ENCODE measurements around the gene NFS1.
"Not testable (repeated sequence)": the region's sequence is repeated elsewhere in the genome, so short reads cannot be mapped to it uniquely, and the experiment has no call there.

NFS1 gene

DNA sequence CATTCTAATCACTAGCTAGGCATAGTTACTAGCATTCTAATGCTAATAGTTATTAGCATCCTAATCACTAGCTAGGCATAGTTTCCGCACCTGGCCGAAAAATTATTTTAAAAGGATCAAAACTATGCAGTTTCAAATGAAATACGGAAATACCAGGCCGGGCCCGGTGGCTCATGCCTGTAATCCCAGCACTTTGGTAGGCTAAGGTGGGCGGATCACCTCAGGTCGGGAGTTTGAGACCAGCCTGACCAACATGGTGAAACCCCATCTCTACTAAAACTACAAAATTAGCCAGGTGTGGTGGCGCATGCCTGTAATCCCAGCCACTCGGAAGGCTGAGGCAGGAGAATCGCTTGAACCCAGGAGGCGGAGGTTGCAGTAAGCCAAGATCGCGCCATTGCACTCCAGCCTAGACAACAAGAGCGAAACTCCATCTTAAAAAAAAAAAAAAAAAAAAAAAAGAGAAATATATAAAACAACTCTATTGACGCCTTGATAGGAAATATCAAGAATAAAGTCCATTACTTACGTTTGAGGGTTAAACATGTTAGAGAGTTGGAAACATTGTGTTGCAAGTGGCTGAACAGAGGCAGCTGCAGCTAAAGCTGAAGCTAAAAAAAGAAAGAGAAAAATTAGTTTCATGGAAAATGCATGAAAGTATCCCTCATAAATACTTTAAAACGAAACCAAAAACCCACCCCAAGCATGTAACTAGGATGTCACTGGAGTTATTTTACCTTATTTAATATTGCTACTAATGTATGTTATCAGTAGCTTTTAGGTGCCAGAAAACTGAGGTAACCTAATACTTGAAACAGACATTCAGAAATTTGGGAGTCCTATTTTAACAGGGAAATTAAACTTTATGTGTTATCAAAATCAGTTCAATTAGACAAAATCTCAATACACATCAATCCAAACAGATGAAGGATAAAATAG, 7.7 kb upstream of the NFS1 start:
- not testable (repeated sequence) for DNase-seq

GRCh38 chr20:35705894-35706293, 6.7 kb upstream of the NFS1 start:
- DNase-seq: not testable (repeated sequence)

GRCh38 chr20:35704514-35705261, 5.5 kb upstream of the NFS1 start:
- DNase-seq: no peak

- no peak for DNase-seq
Observed at GRCh38 chr20:35702824-35703695, 3.9 kb upstream of the NFS1 start.

DNA sequence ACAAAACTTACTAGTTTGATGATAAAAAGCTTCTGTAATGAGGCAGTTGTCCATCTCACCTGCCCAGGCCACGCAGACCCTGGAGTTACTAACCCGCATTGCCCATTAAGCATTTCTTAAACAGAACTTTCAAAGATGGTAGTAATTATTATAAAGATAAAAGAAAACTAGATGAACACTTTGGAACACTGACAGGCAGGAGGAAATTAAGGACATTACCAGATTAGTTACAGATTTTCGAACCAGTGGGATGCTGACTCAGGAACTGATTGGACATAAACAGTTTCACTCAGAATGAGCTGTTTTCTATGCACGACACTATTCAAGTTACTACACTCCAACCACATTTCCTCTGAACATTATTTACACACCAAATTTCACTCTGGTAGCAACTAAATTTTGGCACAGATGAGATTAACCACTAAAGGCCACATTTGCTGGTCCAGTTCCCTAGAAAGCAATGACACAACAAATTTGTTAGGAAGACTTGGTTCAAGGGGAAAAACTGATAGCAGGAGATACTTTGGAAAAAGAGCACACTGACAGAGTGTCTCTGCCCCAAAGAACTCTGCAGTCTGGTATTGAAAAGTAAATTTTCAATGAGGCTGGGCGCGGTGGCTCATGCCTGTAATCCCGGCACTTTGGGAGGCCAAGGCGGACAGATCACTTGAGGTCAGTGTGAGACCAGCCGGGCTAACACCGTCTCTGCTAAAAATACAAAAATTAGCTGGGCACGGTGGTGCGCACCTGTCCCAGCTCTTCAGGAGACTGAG, 3.1 kb upstream of the NFS1 start:
- DNase-seq: no peak

DNA sequence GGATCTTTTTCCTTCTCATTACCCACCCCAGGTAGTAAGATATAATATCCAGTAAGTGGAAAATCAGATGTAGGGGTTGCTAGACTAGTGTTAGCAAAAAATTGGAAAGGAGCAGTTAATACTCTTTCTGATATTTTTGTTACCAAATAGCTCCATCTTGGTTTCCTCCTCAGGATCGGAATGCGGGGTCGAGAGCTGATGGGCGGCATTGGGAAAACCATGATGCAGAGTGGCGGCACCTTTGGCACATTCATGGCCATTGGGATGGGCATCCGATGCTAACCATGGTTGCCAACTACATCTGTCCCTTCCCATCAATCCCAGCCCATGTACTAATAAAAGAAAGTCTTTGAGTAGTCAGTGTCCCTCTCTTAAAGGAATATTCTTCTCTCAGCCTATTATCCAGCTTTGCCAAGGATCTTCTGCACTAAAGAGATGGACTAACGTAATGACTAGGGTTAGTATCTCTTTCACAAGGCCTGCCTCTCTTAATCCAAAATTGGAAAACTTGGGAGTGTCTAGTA, 1.5 kb upstream of the NFS1 start:
- no peak for DNase-seq

GRCh38 chr20:35699957-35700624, 939 bp upstream of the NFS1 start:
- no peak for DNase-seq

DNA sequence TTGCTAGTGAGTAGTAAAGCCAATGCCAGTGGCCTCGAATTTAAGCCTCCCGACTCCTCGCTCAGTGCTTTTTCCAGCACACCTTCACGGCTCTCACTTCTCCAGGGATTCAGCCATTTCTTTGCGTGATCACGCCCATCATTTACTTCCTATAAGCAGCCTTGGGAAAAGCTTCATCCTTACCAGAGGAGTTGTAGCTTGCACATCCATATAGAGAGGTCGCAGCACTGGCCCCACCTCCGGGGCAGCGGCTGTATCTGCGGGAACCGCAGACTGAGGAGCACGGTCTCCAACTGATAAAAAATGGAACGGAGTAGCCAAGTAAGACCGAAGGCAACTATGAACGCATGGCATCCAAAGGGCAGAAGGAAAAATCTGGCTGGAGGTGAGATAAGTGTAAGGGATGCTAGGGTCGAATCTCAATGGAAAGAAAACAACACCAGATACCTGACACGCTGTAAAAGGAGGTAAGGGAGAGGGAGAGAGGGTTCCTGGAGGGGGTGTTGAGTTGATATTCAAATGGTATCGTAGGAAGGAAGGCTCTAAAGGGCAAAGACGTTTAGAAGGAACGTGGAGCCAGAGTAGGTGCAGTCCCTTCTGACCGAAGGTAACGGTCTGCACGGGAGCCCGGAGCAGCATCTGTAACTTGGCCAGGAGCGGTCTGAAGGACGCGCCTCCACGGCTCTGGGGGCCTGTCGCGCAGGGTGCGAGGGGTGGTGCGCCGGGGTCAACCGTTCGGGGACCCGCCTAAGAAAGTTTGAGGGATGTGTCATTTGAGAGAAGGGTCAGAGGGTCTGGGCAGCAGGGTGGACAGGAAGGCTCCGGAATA, 640 bp downstream of the NFS1 start:
- no peak for DNase-seq

GRCh38 chr20:35697696-35698297, 1.4 kb downstream of the NFS1 start:
- no peak for DNase-seq

GRCh38 chr20:35695978-35696377, 3.2 kb downstream of the NFS1 start:
- DNase-seq: no peak

- DNase-seq: no peak
Observed at GRCh38 chr20:35695245-35695749, 3.9 kb downstream of the NFS1 start.

DNA sequence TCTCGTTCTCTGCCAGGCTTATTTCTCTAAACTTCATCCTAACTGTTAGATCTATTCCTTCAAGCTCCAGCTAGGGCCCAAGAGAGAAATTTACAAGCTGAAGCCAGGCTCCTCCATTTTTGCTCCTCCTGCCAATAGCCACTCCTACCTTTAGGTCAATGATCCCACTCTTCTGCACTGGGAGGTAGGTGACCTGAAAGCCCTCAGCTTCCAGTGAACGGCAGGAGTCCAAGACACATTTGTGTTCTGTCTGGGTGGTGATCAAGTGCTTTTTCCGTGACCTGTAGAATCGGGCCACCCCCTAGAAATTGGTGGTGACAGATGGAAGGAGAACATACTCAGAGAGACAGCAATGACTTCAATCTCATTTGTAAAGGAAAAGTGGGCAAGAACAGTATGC, 8.9 kb downstream of the NFS1 start:
- no peak for DNase-seq

GRCh38 chr20:35686872-35687271, 12.3 kb downstream of the NFS1 start:
- not testable (repeated sequence) for DNase-seq

DNA sequence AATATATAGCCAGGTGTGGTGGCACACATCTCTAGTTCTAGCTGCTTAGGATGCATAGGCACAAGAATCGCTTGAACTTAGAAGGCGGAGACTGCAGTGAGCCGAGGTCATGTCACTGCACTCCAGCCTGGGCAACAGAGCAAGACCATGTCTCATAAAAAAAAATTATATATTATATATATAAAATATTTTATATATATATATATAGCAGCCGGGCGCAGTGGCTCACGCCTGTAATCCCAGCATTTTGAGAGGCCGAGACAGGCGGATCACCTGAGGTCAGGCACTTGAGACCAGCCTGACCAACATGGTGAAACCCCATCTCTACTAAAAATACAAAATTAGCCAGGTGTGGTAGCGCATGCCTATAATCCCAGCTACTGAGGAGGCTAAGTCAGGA, 13.8 kb downstream of the NFS1 start:
- not testable (repeated sequence) for DNase-seq

DNA sequence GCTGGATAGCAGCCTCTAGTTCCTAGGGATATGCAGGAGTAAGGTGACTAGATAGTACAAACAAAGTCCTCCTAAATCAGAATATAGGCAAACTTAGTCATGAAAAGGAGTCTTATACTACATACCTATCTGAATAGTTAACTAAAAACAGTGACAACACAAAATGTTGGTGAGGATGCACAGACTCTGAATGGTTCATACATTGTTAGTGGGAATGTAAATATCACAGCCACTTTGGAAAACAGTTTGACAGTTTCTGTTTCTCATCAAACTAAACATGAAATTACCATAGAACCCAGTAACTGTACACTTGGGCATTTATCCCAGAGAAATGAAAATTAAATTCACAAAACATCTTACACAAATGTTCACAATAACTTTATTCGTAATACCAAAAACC, 17.2 kb downstream of the NFS1 start:
- DNase-seq: no peak

DNA sequence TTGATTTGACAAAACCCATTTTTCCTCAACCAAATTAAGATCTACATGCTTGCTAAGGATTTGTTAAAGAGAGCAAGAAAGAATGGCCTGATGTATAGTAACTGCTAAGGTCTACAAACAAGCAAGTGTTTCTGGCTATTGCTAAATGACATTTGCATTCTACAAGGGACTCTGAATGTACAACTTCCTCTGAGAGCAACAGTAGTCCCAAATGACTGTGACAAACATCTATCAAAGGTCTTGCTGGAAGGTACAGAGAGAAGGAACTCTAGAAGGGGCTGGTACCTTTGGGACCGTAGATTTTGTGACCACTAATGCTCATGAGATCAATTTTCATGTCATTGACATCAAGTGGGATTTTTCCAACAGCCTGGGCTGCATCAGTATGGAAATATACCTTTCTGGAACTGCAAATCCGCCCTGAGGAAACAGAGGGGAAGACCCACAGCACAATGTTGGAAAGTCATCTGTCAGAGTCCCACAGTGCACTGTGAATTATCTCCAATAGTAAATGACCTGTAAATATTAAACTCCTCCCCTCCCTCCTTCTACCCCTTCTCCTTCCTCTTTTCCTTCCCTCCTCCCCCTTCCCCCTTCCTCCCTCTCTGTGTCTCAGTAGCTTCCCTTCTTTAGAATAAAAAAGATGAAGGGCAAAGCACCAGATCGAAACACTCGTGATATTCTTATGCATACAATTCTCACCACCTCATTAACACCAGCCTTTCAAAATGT, 18.5 kb downstream of the NFS1 start:
- DNase-seq: no peak

- DNase-seq: no peak
Observed at GRCh38 chr20:35674921-35675320, 24.2 kb downstream of the NFS1 start.

- no peak for DNase-seq
Observed at GRCh38 chr20:35673884-35674283, 25.3 kb downstream of the NFS1 start.

DNA sequence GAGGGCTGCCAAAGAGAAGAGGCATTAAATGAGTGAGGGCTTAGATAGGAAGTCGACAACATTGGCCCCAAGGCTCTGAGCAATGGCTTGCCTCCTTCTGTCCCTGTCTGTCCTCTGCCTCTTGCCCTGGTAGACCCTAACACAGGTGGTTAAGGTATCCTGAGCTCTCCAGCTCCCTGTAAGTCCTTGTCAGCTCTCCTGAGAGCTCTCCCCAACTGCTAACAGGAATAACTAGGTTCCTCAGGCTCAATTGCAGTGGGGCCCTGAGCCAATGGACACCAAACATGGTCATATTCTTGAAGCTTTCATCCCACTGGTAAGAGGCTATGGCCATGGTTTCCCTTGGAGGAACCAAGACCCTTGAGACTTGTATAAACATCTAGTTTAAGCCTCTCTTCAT, 29.5 kb downstream of the NFS1 start:
- no peak for DNase-seq
